K562 (cell line): ENCODE results near the gene ZNF334. TPM values are rescaled to one million over a fixed set of nuclear protein-coding genes. Genes with fewer than 3 reads are reported as not detected.

Source experiments
- ATAC-seq: fragments of 200-7000 bp; cut with Tn5 transposase; 3 replicates; pipeline ENCODE4 v1.9.1; 2020; ENCODE audit warnings: moderate library complexity
- BruUV-seq: library from RNA; stranded (reverse); fragments of 400-500 nt; replicated peaks from 2 replicates; lab custom pipeline; 2021; lab: Mats Ljungman, UMichigan
- CTCF ChIA-PET: fragments of 300-600 bp; formaldehyde crosslinking; extraction: SDS; loops from one replicate; lab custom pipeline; 2021; ENCODE audit warnings: low intra/inter-chr PET ratio; lab: Yijun Ruan, JAX
- POLR2A ChIA-PET: fragments of 300-600, 350-650 bp; sonication (Branson Sonifier 250); formaldehyde crosslinking; extraction: SDS; loops from one replicate; lab custom pipeline; 2021; ENCODE audit warnings: antibody characterized with exemption, inconsistent platforms; lab: Yijun Ruan, JAX
- DNase-seq, 4 experiments: peaks; one replicate each; pipeline versions ENCODE4 v3.0.0 to v3.0.0-alpha.2; 2011 to 2018; ENCODE audit warnings: low spot score in 3 of 4, mixed read lengths in 3 of 4; ENCODE audit errors: extremely low read depth in 1 of 4
- FAIRE-seq: peaks from 2 replicates; lab custom pipeline; 2011; peaks lifted over from hg19 to GRCh38; lab: Jason Lieb, UNC
- H2AFZ ChIP-seq: 2 replicates; pipeline ENCODE4 v1.6.0; 2011; ENCODE audit warnings: low read depth, low read length, control low read depth, inconsistent platforms
- H3K27ac ChIP-seq: fragments of 200-600 bp; 3 replicates; pipeline ENCODE4 v1.8.0; 2011; ENCODE audit warnings: low read depth, mild to moderate bottlenecking, control low read depth, inconsistent platforms, low read length, moderate library complexity, mixed read lengths; ENCODE audit errors: extremely low read depth
- H3K27me3 ChIP-seq, 2 experiments: fragments of 300-600 bp in 1 of 2; 2 replicates in 1 of 2; 3 replicates in 1 of 2; pipeline versions ENCODE4 v1.6.0 to v1.8.0; 2011; ENCODE audit warnings: inconsistent platforms in 2 of 2, low read length in 2 of 2, mild to moderate bottlenecking in 1 of 2, mixed read lengths in 1 of 2, moderate library complexity in 1 of 2; ENCODE audit not compliant: control insufficient read depth in 2 of 2, insufficient read depth in 2 of 2
- H3K36me3 ChIP-seq: fragments of 300-600 bp; 3 replicates; pipeline ENCODE4 v1.8.0; 2011; ENCODE audit warnings: mild to moderate bottlenecking, low read length, inconsistent platforms; ENCODE audit not compliant: control insufficient read depth, insufficient read depth
- H3K4me1 ChIP-seq, 2 experiments: fragments of 200-600 bp in 1 of 2; replicated peaks in 1 of 2; 2 replicates in 1 of 2; 3 replicates in 1 of 2; pipeline versions ENCODE4 v1.5.1 to v1.8.0; 2011; ENCODE audit warnings: inconsistent platforms in 2 of 2, low read length in 2 of 2, mild to moderate bottlenecking in 1 of 2, mixed read lengths in 1 of 2, moderate library complexity in 1 of 2; ENCODE audit not compliant: control insufficient read depth in 2 of 2, insufficient read depth in 2 of 2
- H3K4me2 ChIP-seq: 2 replicates; pipeline ENCODE4 v1.6.1; 2011; ENCODE audit warnings: low read length, control low read depth, inconsistent platforms, mixed read lengths; ENCODE audit not compliant: insufficient read depth
- H3K4me3 ChIP-seq: fragments of 200-600 bp; sonication (generic), shearing (Covaris generic); 2 replicates; pipeline ENCODE4 v1.5.1; 2016; ENCODE audit warnings: control low read depth, inconsistent platforms
- H3K79me2 ChIP-seq: fragments of 200-600 bp; 3 replicates; pipeline ENCODE4 v1.8.0; 2011; ENCODE audit warnings: low read length, inconsistent platforms; ENCODE audit not compliant: control insufficient read depth, insufficient read depth
- H3K9ac ChIP-seq, 2 experiments: 2 replicates each; pipeline versions ENCODE4 v1.6.0 to v1.6.1; 2011; ENCODE audit warnings: low read depth in 2 of 2, low read length in 2 of 2, control low read depth in 1 of 2, inconsistent platforms in 1 of 2, mild to moderate bottlenecking in 1 of 2, mixed read lengths in 1 of 2; ENCODE audit not compliant: insufficient read depth in 1 of 2
- H3K9me1 ChIP-seq: one replicate; pipeline ENCODE4 v1.6.0; 2011; ENCODE audit warnings: inconsistent platforms, mild to moderate bottlenecking, low read length, moderate library complexity; ENCODE audit not compliant: control insufficient read depth, insufficient read depth
- H3K9me3 ChIP-seq: replicated peaks from 2 replicates; pipeline ENCODE4 v1.5.1; 2011; ENCODE audit warnings: low read depth, low read length, inconsistent platforms; ENCODE audit not compliant: control insufficient read depth, insufficient read depth
- H4K20me1 ChIP-seq: replicated peaks from 2 replicates; pipeline ENCODE4 v1.6.1; 2011; ENCODE audit warnings: low read length, inconsistent platforms, mixed read lengths; ENCODE audit not compliant: control insufficient read depth, insufficient read depth
- RAD21 ChIP-seq, 2 experiments: fragments of 250-450 bp in 1 of 2; fragments of 450-650 bp in 1 of 2; sonication (Bioruptor Pico) in 1 of 2; formaldehyde crosslinking in 1 of 2; IDR thresholded peaks in 1 of 2; conservative IDR thresholded peaks in 1 of 2; 2 replicates each; pipeline versions ENCODE4 v1.4.0 to v1.8.0; 2020 to 2022; ENCODE audit warnings: mild to moderate bottlenecking in 2 of 2, moderate library complexity in 1 of 2
- RBM15 ChIP-seq: fragments of 200-400 bp; formaldehyde crosslinking; IDR thresholded peaks from 2 replicates; pipeline ENCODE4 v1.6.1; 2018; ENCODE audit warnings: mild to moderate bottlenecking, low read length, moderate library complexity; ENCODE audit not compliant: insufficient read depth
- TRIM24 ChIP-seq, 2 experiments: fragments of 450-650 bp; IDR thresholded peaks; 2 replicates each; pipeline ENCODE4 v1.6.1; 2016
- ZFX ChIP-seq: sonication (generic); formaldehyde crosslinking; IDR thresholded peaks from 2 replicates; pipeline ENCODE4 v1.8.0; 2022; ENCODE audit warnings: mild to moderate bottlenecking, missing genetic modification reagents, moderate library complexity
- WGBS: fragments of 100-300 bp; shearing (Covaris generic); methylation state at CpG from one replicate; pipeline ENCODE4 v1.1.6; 2016; ENCODE audit warnings: low coverage, mixed read lengths; ENCODE audit not compliant: insufficient coverage; ENCODE audit errors: missing lambda C conversion rate; 5-methylcytosine and 5-hydroxymethylcytosine counted together
- in situ Hi-C: fragments of 300-500 bp; cut with MboI; formaldehyde crosslinking; loops from 4 replicates; pipeline ENCODE4 v1.15.0; 2018; ENCODE audit warnings: inconsistent platforms, mixed read lengths
- intact Hi-C: fragments of 100-400 bp; cut with micrococcal nuclease; formaldehyde crosslinking; loops from 2 replicates; pipeline ENCODE4 v1.14.2; 2022
- polyA plus RNA-seq, 8 experiments: library from polyadenylated mRNA; depleted of rRNA in 4 of 8; stranded (reverse) in 5 of 8; unstranded in 3 of 8; fragments of >200 nt; fragmentation: Nextera tagmentation in 2 of 8; fragmentation: Illumina TruSeq in 1 of 8; extraction: Ambion mirVana in 2 of 8; extraction: Trizol in 1 of 8; gene quantifications; 2 replicates each; pipeline versions ENCODE4 v1.2.1 to v1.2.3, GENCODE V29; 2011 to 2014; ENCODE audit warnings: inconsistent platforms in 1 of 8, missing spikeins in 1 of 8
- total RNA-seq, 7 experiments: library from RNA; depleted of rRNA in 6 of 7; stranded (reverse); fragments of >200 nt in 6 of 7; fragmentation: Illumina TruSeq in 2 of 7; extraction: Trizol in 2 of 7; gene quantifications; 2 replicates each; pipeline versions ENCODE4 v1.2.1 to v1.2.3, GENCODE V29; 2011 to 2021; ENCODE audit warnings: low replicate concordance in 1 of 7
- TF ChIP-seq, protein P1 (sequence below): fragments of 200-800 bp; sonication (Bioruptor generic); IDR thresholded peaks from 2 replicates; pipeline ENCODE4 v1.6.1; 2016; ENCODE audit warnings: missing genetic modification characterization, missing compliant biosample characterization
- TF ChIP-seq, protein P2 (sequence below), 3 experiments: IDR thresholded peaks in 2 of 3; conservative IDR thresholded peaks in 1 of 3; 2 replicates each; pipeline ENCODE4 v1.5.1; 2011 to 2012; ENCODE audit warnings: low read length in 3 of 3, mild to moderate bottlenecking in 3 of 3, control low read depth in 2 of 3, improper control_type of control experiment in 1 of 3, inconsistent platforms in 1 of 3, low read depth in 1 of 3, mixed read lengths in 1 of 3, moderate library complexity in 1 of 3; ENCODE audit not compliant: insufficient read depth in 2 of 3
- TF ChIP-seq, protein P3 (sequence below): sonication (generic); formaldehyde crosslinking; IDR thresholded peaks from 2 replicates; pipeline ENCODE4 v1.8.0; 2023; ENCODE audit warnings: mild to moderate bottlenecking, missing genetic modification reagents

ZNF334 gene
- total and polyA plus RNA-seq, 9 of the 15 experiments (the other 6 are each of a cell fraction or from before 2014, with no cell fraction given), result 0.06 to 0.27 (median 0.21) TPM; not detected in 1

DNA sequence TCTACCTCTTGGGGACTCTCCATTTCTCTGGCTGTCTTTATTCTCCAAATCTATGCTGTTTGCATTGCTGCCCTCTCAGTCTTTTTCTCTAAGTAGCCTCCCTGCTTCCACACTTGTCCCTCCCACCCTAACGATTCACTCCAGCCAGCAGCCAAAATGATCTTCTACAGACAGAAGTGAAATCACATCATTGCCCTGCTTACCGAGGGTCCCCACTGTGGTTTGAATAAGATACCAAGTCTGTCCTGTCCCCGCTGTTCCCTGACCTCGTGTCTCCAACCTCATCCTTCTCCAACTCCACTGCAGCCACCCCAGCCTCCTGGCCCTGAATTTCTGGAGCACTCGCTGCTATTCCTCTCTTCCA lies 48.6 kb upstream of the ZNF334 start (continued):
- TF ChIP-seq, protein P1, sequence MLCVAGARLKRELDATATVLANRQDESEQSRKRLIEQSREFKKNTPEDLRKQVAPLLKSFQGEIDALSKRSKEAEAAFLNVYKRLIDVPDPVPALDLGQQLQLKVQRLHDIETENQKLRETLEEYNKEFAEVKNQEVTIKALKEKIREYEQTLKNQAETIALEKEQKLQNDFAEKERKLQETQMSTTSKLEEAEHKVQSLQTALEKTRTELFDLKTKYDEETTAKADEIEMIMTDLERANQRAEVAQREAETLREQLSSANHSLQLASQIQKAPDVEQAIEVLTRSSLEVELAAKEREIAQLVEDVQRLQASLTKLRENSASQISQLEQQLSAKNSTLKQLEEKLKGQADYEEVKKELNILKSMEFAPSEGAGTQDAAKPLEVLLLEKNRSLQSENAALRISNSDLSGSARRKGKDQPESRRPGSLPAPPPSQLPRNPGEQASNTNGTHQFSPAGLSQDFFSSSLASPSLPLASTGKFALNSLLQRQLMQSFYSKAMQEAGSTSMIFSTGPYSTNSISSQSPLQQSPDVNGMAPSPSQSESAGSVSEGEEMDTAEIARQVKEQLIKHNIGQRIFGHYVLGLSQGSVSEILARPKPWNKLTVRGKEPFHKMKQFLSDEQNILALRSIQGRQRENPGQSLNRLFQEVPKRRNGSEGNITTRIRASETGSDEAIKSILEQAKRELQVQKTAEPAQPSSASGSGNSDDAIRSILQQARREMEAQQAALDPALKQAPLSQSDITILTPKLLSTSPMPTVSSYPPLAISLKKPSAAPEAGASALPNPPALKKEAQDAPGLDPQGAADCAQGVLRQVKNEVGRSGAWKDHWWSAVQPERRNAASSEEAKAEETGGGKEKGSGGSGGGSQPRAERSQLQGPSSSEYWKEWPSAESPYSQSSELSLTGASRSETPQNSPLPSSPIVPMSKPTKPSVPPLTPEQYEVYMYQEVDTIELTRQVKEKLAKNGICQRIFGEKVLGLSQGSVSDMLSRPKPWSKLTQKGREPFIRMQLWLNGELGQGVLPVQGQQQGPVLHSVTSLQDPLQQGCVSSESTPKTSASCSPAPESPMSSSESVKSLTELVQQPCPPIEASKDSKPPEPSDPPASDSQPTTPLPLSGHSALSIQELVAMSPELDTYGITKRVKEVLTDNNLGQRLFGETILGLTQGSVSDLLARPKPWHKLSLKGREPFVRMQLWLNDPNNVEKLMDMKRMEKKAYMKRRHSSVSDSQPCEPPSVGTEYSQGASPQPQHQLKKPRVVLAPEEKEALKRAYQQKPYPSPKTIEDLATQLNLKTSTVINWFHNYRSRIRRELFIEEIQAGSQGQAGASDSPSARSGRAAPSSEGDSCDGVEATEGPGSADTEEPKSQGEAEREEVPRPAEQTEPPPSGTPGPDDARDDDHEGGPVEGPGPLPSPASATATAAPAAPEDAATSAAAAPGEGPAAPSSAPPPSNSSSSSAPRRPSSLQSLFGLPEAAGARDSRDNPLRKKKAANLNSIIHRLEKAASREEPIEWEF, result no peak

DNA sequence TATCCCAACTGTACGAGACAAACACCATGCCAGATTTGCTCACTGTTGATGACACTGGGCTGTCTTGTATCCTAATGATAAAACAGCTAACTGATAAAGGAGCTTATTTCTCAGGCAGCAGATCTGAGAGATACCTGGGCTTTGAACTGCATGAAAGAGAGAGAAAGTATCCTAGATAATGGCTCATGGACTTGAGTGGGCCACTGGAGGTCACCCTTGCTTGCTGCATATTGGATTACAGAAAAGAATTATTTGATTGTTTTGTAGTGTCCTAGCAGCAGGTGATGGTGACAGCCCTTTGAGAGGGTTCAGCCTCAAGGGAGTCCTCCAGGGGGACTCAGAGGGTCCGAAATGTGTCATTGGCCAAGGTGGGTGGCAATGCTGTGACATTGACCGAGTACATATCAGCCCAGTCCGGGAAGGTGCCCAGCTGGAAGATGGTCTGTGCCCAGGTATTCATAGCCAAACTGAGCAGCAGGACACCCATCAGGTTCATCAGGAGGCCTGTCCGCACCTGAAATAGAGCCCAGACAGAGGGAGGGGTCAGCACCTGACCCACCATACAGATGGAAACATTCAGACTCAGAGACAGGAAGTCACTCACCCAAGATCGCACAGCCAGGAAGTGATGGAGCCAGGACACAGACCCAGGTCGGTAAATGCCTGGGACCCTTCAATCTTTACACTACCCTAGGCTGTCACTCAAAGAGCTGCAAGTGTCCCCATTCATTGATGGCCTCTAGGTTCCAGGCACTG lies 46.5 kb upstream of the ZNF334 start:
- WGBS, result 39% methylated on average over 7 of the region's 7 CpGs
- CTCF ChIA-PET, result interaction anchor here (2.6 kb wide), 1 partner anchor 121 kb away, joined by 10 read pairs; no protein-coding TSS in a partner anchor
- no peak for TF ChIP-seq RBM15
- TF ChIP-seq RAD21 (CRISPR knock-in tag; conservative IDR thresholded peaks at IDR 0.05 in 1 of 2, IDR thresholded peaks at IDR 0.05 in 1 of 2), result peak; percentile 37 to 54
- no peak for TF ChIP-seq ZFX
- TF ChIP-seq, protein P2, sequence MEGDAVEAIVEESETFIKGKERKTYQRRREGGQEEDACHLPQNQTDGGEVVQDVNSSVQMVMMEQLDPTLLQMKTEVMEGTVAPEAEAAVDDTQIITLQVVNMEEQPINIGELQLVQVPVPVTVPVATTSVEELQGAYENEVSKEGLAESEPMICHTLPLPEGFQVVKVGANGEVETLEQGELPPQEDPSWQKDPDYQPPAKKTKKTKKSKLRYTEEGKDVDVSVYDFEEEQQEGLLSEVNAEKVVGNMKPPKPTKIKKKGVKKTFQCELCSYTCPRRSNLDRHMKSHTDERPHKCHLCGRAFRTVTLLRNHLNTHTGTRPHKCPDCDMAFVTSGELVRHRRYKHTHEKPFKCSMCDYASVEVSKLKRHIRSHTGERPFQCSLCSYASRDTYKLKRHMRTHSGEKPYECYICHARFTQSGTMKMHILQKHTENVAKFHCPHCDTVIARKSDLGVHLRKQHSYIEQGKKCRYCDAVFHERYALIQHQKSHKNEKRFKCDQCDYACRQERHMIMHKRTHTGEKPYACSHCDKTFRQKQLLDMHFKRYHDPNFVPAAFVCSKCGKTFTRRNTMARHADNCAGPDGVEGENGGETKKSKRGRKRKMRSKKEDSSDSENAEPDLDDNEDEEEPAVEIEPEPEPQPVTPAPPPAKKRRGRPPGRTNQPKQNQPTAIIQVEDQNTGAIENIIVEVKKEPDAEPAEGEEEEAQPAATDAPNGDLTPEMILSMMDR (IDR thresholded peaks at IDR 0.05 in 2 of 3, conservative IDR thresholded peaks at IDR 0.05 in 1 of 3; ENCODE audit: insufficient read depth in 2 of 3, low read depth in 1 of 3, low read length in 3 of 3), result peak; percentile 38 to 63 (median 53)
- TF ChIP-seq TRIM24 (IDR thresholded peaks at IDR 0.05), result no peak
- TF ChIP-seq, protein P3, sequence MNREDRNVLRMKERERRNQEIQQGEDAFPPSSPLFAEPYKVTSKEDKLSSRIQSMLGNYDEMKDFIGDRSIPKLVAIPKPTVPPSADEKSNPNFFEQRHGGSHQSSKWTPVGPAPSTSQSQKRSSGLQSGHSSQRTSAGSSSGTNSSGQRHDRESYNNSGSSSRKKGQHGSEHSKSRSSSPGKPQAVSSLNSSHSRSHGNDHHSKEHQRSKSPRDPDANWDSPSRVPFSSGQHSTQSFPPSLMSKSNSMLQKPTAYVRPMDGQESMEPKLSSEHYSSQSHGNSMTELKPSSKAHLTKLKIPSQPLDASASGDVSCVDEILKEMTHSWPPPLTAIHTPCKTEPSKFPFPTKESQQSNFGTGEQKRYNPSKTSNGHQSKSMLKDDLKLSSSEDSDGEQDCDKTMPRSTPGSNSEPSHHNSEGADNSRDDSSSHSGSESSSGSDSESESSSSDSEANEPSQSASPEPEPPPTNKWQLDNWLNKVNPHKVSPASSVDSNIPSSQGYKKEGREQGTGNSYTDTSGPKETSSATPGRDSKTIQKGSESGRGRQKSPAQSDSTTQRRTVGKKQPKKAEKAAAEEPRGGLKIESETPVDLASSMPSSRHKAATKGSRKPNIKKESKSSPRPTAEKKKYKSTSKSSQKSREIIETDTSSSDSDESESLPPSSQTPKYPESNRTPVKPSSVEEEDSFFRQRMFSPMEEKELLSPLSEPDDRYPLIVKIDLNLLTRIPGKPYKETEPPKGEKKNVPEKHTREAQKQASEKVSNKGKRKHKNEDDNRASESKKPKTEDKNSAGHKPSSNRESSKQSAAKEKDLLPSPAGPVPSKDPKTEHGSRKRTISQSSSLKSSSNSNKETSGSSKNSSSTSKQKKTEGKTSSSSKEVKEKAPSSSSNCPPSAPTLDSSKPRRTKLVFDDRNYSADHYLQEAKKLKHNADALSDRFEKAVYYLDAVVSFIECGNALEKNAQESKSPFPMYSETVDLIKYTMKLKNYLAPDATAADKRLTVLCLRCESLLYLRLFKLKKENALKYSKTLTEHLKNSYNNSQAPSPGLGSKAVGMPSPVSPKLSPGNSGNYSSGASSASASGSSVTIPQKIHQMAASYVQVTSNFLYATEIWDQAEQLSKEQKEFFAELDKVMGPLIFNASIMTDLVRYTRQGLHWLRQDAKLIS (CRISPR knock-in tag), result no peak

More for the DNA sequence above, 46.5 kb upstream of the ZNF334 start:
- H4K20me1 ChIP-seq, result no peaks in the 10 kb centered on the region
- H3K27me3 ChIP-seq, result peaks cover 4 to 6% of the 10 kb centered on the region in 2 experiments; a peak in 2 of 5 replicates
- POLR2A ChIA-PET, result no interaction called here
- no peak overlapping the region for H3K4me3 ChIP-seq
- peak; percentile 26 for FAIRE-seq
- in situ Hi-C loops (no loop called here), intact Hi-C loops (loop anchor here (2.0 to 10.0 kb wide), 3 partner anchors 85 to 137 kb away; no protein-coding TSS in a partner anchor)
- no peak overlapping the region for H3K9ac ChIP-seq
- peak in 2 of 4 experiments; percentile 29 to 38 for DNase-seq
- H3K27ac ChIP-seq, result no peak overlapping the region
- no peak for ATAC-seq
- no TSS peak for BruUV-seq
- peaks cover 19 to 31% of the 10 kb centered on the region in 2 experiments for H3K4me1 ChIP-seq
- no peaks in the 10 kb centered on the region for H3K9me1 ChIP-seq
- H3K79me2 ChIP-seq, result no peaks in the 10 kb centered on the region
- no peaks in the 10 kb centered on the region for H3K9me3 ChIP-seq
- no peaks in the 10 kb centered on the region for H3K36me3 ChIP-seq
- H3K4me2 ChIP-seq, result no peak overlapping the region; the same call in 1 of the 2 replicates
- no peak overlapping the region for H2AFZ ChIP-seq
